Measurements from ENCODE around the gene TSGA10IP.

GRCh38 chr11:65983589-65983987, 38.3 kb downstream of the TSGA10IP start:
- no peak for TF ChIP-seq PML (IDR thresholded peaks at IDR 0.05; ENCODE audit: low read length)
- no peak for TF ChIP-seq E2F8 (IDR thresholded peaks at IDR 0.05; ENCODE audit: low read depth, partially characterized antibody)
- no peak for TF ChIP-seq USF2 (IDR thresholded peaks at IDR 0.05; ENCODE audit: borderline replicate concordance, low read depth, low read length)
- TF ChIP-seq SMAD5 (IDR thresholded peaks at IDR 0.05; ENCODE audit: low read depth) = no peak
